Smooth muscle cell of bladder (primary cell): ENCODE measurements around the gene CDH20. TPM values are rescaled to one million over a fixed set of nuclear protein-coding genes. Genes with fewer than 3 reads are reported as not detected.

Experiments used
- total RNA-seq: library from RNA; depleted of rRNA; stranded (reverse); fragments of >200 nt; gene quantifications from 2 replicates; pipeline ENCODE4 v1.2.3, GENCODE V29; 2014

The CDH20 gene
- under 0.01 and 0.18 TPM in 2 replicates for total RNA-seq

GRCh38 chr18:61333271-61333745 lies at the start of gene CDH20:
Gene CDH20 (plus strand): TSS chr18:61333430.

